Astrocyte of the spinal cord (primary cell): Measurements from ENCODE around the gene GOLGA3.
"Not testable (repeated sequence)": the region's sequence is repeated elsewhere in the genome, so short reads cannot be mapped to it uniquely, and the experiment has no call there.

ENCODE experiments used
- DNase-seq: peaks from one replicate; pipeline ENCODE4 v3.0.0; 2011; ENCODE audit warnings: low read depth, low spot score
- H3K4me3 ChIP-seq: 2 replicates; pipeline ENCODE4 v1.5.1; 2011; ENCODE audit warnings: low read depth, mild to moderate bottlenecking, low read length, moderate library complexity
- in situ Hi-C: cut with HindIII; loops from 2 replicates; pipeline ENCODE4 v1.10.0; 2017; ENCODE audit warnings: low sequenced_read_pairs
- TF ChIP-seq, protein P1 (sequence below): IDR thresholded peaks from 2 replicates; pipeline ENCODE4 v1.5.1; 2012; ENCODE audit warnings: low read depth, mild to moderate bottlenecking, low read length, inconsistent platforms

GOLGA3 gene

DNA sequence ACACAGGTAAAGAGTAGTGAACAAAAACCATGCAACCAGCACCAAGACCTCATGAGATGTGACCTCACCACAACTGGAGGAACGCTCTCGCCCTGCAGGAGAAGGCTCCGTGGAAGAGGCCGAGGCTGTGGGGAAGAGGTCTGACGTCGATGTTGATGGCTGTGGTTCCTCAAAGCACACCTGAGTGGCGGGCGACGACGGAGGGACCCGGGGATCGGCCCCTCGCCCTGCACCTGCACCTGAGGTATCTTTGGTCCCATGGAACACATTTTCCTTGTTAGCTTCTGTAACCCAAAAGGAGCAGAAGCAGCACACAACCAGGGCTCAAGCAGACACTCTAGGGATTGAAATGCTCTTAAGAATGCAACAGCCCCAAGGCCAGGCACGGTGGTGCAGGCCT, 40.9 kb upstream of the GOLGA3 start:
- TF ChIP-seq, protein P1, sequence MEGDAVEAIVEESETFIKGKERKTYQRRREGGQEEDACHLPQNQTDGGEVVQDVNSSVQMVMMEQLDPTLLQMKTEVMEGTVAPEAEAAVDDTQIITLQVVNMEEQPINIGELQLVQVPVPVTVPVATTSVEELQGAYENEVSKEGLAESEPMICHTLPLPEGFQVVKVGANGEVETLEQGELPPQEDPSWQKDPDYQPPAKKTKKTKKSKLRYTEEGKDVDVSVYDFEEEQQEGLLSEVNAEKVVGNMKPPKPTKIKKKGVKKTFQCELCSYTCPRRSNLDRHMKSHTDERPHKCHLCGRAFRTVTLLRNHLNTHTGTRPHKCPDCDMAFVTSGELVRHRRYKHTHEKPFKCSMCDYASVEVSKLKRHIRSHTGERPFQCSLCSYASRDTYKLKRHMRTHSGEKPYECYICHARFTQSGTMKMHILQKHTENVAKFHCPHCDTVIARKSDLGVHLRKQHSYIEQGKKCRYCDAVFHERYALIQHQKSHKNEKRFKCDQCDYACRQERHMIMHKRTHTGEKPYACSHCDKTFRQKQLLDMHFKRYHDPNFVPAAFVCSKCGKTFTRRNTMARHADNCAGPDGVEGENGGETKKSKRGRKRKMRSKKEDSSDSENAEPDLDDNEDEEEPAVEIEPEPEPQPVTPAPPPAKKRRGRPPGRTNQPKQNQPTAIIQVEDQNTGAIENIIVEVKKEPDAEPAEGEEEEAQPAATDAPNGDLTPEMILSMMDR: no peak
- H3K4me3 ChIP-seq: no peak overlapping the region
- DNase-seq: no peak
- in situ Hi-C loops: no loop called here

DNA sequence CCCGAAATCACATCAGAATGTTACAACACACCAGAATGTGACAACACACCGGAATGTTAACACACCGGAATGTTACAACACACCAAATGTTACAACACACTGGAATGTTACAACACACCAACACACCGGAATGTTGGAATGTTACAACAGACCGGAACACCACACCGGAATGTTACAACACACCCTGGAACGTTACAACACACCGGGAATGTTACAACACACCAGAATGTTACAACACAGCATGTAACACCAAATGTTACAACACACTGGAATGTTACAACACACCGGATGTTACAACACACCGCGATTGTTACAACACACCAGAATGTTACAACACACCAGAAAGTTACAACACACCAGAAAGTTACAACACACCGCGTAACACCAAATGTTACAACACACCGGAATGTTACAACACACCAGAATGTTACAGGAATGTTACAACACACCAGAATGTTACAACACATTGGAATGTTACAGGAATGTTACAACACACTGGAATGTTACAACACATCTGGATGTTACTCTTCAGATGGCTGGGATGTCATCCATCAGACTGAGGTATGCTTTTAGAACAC, 37.7 kb upstream of the GOLGA3 start:
- DNase-seq: peak; percentile 15
- in situ Hi-C loops: no loop called here
- no peak overlapping the region for H3K4me3 ChIP-seq
- TF ChIP-seq, protein P1: no peak

DNA sequence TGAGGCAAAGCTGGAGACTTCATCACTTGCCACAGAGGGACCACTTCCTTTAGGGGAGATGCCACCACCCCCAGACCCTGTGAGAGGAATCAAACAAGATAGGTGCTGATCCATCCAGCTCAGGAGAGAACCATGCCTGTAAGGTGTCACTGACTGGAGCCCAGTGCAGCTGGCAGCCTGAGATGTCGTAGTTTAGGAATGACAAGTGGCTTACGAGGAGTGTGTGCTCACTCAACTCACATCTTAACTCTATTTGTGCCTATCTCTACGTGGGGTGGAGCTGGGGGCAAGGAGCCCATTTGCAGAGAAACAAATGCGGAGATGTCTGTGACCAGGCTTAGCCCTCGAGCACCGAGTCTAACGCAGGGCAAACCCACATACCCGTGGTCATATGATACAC, 32.9 kb upstream of the GOLGA3 start:
- in situ Hi-C loops: no loop called here
- no peak overlapping the region for H3K4me3 ChIP-seq
- DNase-seq: no peak
- TF ChIP-seq, protein P1: no peak

DNA sequence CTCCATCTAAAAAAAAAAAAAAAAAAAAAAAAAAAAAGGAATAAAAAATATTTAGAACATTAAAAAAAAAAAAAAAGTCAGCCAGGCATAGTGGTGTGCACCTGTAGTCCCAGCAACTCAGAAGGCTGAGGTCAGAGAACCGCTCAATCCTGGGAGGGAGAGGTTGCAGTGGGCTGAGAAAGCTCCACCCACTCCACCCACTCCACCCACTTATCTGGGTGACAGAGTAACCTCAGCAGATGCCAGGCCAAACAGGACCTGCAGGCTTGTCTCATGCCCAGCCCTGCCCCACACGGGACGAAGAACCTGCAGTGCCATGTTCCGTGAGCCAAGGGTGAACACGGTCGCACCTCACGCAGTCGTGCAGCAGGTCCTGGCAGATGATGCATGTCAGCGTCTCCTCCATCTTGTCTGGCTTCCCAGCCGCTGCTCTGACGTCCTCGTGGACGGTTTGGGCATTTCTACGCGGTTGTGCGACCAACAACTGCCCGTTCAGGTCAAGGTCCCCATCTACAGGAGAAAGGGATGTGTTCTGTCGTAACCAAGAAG, 30.1 kb upstream of the GOLGA3 start:
- no peak for DNase-seq
- TF ChIP-seq, protein P1: no peak
- in situ Hi-C loops: no loop called here
- no peak overlapping the region for H3K4me3 ChIP-seq

DNA sequence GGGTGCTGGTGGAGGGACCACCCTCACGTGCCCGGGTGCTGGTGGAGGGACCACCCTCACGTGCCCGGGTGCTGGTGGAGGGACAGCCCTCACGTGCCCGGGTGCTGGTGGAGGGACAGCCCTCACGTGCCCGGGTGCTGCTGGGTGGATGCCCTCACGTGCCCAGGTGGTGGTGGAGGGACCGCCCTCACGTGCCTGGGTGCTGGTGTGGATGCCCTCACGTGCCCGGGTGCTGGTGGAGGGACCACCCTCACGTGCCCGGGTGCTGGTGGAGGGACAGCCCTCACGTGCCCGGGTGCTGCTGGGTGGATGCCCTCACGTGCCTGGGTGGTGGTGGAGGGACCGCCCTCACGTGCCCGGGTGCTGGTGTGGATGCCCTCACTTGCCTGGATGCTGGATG, 28.4 kb upstream of the GOLGA3 start:
- DNase-seq, in situ Hi-C loops, H3K4me3 ChIP-seq: not testable (repeated sequence)

DNA sequence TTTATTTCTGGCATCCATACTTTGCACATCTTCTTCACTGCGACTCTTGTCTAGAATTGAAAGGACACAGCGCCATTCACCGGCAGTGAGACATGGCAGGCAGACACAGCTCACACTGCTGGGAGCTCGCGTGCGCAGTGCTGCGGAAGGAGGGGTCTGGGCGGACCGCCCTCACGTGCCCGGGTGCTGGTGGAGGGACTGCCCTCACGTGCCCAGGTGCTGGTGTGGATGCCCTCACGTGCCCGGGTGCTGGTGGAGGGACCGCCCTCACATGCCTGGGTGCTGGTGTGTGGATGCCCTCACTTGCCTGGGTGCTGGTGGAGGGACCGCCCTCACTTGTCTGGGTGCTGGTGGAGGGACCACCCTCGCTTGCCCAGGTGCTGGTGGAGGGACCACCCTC, 27.9 kb upstream of the GOLGA3 start:
- no peak overlapping the region for H3K4me3 ChIP-seq
- in situ Hi-C loops: no loop called here
- no peak for DNase-seq
- TF ChIP-seq, protein P1: no peak

DNA sequence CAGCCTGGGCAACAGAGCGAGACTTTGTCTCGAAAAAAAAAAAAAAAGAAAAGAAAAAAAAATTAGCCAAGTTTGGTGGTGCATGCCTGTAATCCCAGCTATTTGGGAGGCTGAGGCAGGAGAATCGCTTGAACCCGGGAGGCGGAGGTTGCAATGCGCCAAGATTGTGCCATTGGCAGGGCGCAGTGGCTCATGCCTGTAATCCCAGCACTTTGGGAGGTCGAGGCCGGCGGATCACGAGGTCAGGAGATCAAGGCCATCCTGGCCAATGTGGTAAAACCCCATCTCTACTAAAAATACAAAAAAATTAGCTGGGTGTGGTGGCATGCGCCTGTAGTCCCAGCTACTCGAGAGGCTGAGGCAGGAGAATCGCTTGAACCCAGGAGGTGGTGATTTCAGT, 26.5 kb upstream of the GOLGA3 start:
- in situ Hi-C loops, DNase-seq, H3K4me3 ChIP-seq: not testable (repeated sequence)
